ENCODE measurements around the gene SIM1. TPM values are rescaled to one million over a fixed set of nuclear protein-coding genes. Genes with fewer than 3 reads are reported as not detected.

Gene SIM1, protein sequence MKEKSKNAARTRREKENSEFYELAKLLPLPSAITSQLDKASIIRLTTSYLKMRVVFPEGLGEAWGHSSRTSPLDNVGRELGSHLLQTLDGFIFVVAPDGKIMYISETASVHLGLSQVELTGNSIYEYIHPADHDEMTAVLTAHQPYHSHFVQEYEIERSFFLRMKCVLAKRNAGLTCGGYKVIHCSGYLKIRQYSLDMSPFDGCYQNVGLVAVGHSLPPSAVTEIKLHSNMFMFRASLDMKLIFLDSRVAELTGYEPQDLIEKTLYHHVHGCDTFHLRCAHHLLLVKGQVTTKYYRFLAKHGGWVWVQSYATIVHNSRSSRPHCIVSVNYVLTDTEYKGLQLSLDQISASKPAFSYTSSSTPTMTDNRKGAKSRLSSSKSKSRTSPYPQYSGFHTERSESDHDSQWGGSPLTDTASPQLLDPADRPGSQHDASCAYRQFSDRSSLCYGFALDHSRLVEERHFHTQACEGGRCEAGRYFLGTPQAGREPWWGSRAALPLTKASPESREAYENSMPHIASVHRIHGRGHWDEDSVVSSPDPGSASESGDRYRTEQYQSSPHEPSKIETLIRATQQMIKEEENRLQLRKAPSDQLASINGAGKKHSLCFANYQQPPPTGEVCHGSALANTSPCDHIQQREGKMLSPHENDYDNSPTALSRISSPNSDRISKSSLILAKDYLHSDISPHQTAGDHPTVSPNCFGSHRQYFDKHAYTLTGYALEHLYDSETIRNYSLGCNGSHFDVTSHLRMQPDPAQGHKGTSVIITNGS
- total RNA-seq (1 to 10 TPM in 1 of 2 donors, under 1 TPM in 1; 0.50 to 1.2 TPM), polyA plus RNA-seq (ENCODE audit: insufficient read length in 2 of 2) (under 1 TPM; 0.36 to 0.59 TPM)
- long read RNA-seq, donor 1, result 0 reads
- long read RNA-seq, donor 2, result 0 reads
- long read RNA-seq, donor 3, result 0 reads
- long read RNA-seq, donor 4, result 0 reads

DNA sequence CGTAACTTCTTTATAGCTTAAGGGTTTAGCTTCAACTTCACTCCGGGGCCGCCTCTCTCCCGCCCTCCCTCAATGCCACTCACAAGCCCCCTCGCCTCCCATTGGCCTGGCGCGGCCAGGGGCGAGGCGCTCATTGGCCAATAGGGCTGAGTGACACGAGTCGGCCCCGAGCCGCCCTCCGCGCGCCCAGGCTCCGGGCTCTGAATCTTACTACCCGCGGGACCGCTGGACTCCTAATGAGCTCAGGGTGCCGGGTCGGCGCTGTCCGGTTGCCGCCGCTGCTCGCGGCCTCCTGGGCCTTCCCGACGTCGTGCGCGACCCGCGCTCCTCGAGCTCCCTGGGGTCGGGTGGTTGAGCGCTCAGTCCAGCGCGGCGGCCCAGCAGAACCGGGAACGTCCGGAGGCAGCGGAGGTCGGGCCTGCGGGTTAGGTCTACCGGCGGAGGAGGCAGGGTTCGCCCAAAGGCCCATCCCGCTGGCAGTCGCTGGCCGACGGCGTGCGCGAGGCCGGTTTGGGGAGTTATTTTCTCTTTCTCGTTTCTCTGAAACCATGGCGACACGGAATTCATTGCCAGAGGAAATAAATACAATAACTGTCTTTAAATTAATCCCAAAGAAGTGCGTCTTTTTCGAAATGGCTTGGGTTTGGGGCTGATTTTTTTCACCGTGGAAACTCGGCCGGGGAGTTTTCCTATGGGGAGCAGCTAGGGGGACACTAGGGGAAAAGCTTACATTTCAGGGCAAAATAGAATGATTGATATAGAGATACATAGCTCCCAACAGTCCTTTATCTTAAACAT lies at the start of gene SIM1:
Gene SIM1, minus strand, starts transcription at position 19 of the 798 bp plus-strand sequence. CDS start 1,453 bp downstream, outside the sequence.
- no peaks in the 10 kb centered on the region for H3K36me3 ChIP-seq (ENCODE audit: control insufficient read depth, insufficient read depth, low read length)
- under 1% methylated on average over 50 of the region's 66 CpGs for WGBS (ENCODE audit: insufficient coverage)
- H3K4me1 ChIP-seq (ENCODE audit: control insufficient read depth, insufficient read depth, low read length), result peaks cover 36% of the 10 kb centered on the region
- DNase-seq (ENCODE audit: low read depth in 4 of 6, low spot score in 6 of 6), result peak in 2 of 6 donors; percentile 81 to 91
- H3K9me3 ChIP-seq (ENCODE audit: control insufficient read depth, insufficient read depth, low read length), result peaks cover 3% of the 10 kb centered on the region
- peaks cover 100% of the 10 kb centered on the region for H3K27me3 ChIP-seq (ENCODE audit: control insufficient read depth, insufficient read depth, low read length)
- H3K27ac ChIP-seq (ENCODE audit: low read depth, low read length), result no peak within 1 kb of the TSS
- H3K4me3 ChIP-seq (ENCODE audit: low read depth, low read length), result peak within 1 kb of the TSS; percentile 31

DNA sequence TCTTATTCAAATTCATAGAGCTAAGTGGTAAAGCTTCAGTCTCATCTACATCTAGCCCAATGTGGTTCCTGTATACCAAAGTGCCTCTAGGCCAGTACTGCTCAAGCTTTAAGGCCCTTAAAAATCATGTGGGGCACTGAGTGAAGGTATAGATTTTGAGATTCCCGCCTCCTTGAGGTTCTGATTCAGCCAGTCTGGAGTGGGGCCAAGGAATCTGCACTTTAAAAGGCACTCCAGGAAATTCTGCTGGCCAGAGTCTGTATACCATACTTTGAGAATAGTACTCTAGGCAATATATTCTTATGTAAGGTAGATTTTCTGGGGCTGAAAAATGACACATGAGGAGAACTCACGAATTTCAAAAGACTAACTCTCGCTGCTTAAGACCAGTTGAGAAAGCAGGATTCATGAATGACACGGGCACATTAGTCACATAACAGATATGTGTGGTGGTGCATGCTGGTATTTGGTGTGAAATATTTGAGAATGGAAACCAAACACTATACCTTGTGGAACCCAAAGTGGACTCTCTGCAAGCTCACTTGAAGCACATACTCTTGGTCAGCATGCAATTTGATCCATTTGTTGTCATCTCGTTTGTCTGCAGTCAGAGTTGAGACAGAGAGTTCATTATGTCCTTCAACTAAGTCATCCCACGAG lies 47.6 kb upstream of the SIM1 start:
- H3K27ac ChIP-seq (ENCODE audit: low read depth, low read length), result no peak overlapping the region
- H3K36me3 ChIP-seq (ENCODE audit: control insufficient read depth, insufficient read depth, low read length), result peaks cover 7% of the 10 kb centered on the region
- H3K4me1 ChIP-seq (ENCODE audit: control insufficient read depth, insufficient read depth, low read length), result no peaks in the 10 kb centered on the region
- WGBS (ENCODE audit: insufficient coverage), result 90% methylated on average over 3 of the region's 6 CpGs
- H3K27me3 ChIP-seq (ENCODE audit: control insufficient read depth, insufficient read depth, low read length), result no peaks in the 10 kb centered on the region
- H3K4me3 ChIP-seq (ENCODE audit: low read depth, low read length), result no peak overlapping the region
- no peaks in the 10 kb centered on the region for H3K9me3 ChIP-seq (ENCODE audit: control insufficient read depth, insufficient read depth, low read length)
- no peak for DNase-seq (ENCODE audit: low read depth in 4 of 6, low spot score in 6 of 6)

DNA sequence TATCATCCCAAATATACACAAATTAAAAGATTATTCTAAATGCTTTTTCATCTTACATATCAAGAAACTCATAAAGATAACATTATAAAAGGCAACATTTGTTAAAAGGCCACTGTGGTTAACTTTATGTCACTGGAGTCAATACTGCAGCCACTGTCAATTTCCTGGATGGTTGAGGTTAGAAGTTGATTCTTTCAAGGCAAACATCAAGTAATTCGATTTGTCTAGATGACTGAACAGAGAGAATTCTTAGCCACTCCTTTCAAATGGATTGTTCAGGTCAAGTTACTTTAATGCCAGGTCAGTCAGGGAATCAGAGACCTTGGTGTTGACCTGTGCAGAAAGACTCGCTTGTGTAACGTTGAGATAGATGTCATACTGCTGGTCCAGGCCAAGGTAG lies 44.4 kb upstream of the SIM1 start:
- Histone ChIP-seq H3K4me1 (ENCODE audit: control insufficient read depth, insufficient read depth, low read length) (no peaks in the 10 kb centered on the region), H3K4me3 (ENCODE audit: low read depth, low read length) (no peak overlapping the region), H3K9me3 (ENCODE audit: control insufficient read depth, insufficient read depth, low read length) (no peaks in the 10 kb centered on the region), H3K27ac (ENCODE audit: low read depth, low read length) (no peak overlapping the region), H3K36me3 (ENCODE audit: control insufficient read depth, insufficient read depth, low read length) (peaks cover 7% of the 10 kb centered on the region), H3K27me3 (ENCODE audit: control insufficient read depth, insufficient read depth, low read length) (no peaks in the 10 kb centered on the region)
- DNase-seq (ENCODE audit: low read depth in 4 of 6, low spot score in 6 of 6), result no peak
- WGBS (ENCODE audit: insufficient coverage), result no CpG with 5 or more reads among the region's 3 CpGs

DNA sequence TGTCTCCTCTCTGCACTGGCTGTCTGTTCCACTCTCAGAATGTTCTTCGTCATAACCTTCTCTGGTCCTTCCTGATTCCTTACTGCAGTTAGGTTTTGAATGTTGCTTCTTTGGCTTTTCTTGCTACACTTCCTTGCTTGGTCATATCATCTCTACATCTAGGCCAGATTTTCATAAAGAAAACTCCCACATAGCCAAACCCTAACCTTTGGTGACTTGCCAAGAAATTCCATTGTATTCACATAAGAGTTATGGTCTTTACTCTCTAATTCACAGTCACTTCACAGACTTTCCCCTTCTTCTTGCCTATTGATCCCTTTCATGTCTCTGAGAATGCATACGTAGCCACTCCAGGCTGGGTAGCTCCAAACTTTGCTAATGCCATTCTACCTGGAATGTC lies 41.9 kb upstream of the SIM1 start:
- Histone ChIP-seq H3K27me3 (ENCODE audit: control insufficient read depth, insufficient read depth, low read length) (no peaks in the 10 kb centered on the region), H3K4me1 (ENCODE audit: control insufficient read depth, insufficient read depth, low read length) (no peaks in the 10 kb centered on the region), H3K4me3 (ENCODE audit: low read depth, low read length) (no peak overlapping the region), H3K36me3 (ENCODE audit: control insufficient read depth, insufficient read depth, low read length) (peaks cover 7% of the 10 kb centered on the region), H3K27ac (ENCODE audit: low read depth, low read length) (no peak overlapping the region), H3K9me3 (ENCODE audit: control insufficient read depth, insufficient read depth, low read length) (no peaks in the 10 kb centered on the region)
- no peak for DNase-seq (ENCODE audit: low read depth in 4 of 6, low spot score in 6 of 6)
- WGBS (ENCODE audit: insufficient coverage), result 83% methylated on average over 2 of the region's 2 CpGs

DNA sequence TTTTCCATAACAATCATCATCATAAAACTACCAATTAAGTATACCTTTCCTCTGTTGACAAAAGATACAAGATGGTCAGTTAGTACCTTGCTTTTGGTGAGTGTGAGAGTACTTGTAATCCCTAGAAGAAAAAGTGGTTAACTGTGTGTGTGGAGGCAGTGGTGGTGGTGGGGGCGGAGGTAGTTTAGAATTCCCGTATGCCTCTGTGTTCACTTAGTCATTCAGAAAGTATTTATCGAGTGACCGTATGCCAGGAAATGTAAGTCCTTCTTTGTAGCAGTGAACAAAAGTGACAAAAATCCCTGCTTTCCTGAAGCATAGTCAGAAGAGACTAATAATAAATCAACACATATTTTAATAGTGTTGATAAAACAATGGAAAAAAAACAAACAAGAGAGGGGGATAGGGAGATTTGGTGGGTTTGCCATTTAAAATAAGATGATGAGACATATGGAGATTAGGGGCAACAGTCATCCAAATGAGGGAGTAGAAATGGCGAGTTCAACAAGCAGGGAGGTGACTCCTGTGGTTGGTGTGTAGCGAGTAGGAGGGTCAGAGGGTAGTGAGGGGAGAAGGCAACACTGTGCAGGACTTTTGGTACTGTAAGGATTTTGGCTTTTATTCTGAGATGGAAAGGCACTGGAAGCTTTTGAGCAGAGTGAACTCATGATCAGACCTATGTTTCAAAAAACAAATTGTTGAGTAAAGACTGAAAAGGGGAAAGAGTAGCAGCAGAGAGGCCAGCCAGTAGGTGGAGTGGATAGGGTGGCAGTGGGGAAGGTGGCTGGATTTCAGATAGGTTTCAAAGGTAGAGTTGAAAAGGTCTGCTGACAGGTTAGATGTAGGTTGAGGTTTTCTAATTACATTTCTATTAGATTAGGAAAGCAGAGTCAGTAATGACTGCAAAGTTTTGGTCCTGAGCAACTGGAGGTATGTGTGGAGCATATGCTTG lies 40.3 kb upstream of the SIM1 start:
- no peak for DNase-seq (ENCODE audit: low read depth in 4 of 6, low spot score in 6 of 6)
- Histone ChIP-seq H3K9me3 (ENCODE audit: control insufficient read depth, insufficient read depth, low read length) (no peaks in the 10 kb centered on the region), H3K36me3 (ENCODE audit: control insufficient read depth, insufficient read depth, low read length) (peaks cover 4% of the 10 kb centered on the region), H3K4me3 (ENCODE audit: low read depth, low read length) (no peak overlapping the region), H3K27ac (ENCODE audit: low read depth, low read length) (no peak overlapping the region), H3K4me1 (ENCODE audit: control insufficient read depth, insufficient read depth, low read length) (no peaks in the 10 kb centered on the region), H3K27me3 (ENCODE audit: control insufficient read depth, insufficient read depth, low read length) (no peaks in the 10 kb centered on the region)
- 87% methylated on average over 4 of the region's 6 CpGs for WGBS (ENCODE audit: insufficient coverage)

DNA sequence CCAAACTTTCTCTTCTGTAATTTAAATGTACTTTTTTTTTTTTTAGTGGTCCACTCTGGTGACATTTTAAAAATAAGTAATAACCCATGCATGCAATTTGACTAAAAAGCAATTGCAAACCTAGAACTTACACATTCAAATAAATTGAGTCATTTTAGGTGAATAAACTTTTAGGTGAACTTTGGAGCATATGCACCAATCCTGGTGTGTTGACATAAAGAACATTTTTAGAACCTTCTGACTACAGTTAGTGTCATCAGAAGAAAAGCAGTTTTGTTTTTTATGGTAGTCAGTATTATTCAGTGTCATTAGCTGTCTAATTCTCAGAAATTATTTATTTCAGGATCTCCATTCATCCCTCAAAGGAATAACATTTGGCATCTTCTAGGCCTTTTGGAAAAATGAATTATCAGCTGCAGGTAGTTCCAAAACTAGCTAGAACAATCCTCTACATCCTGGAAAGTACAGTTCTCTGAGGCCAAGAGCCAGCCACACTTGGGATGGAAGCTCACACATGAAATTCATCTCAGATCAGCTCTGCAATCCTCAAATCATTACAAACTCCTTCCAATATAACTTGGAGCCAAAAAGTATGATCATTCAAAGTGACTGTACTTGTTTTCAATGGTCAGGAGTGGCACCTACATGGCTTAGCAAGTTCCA lies 38.5 kb upstream of the SIM1 start:
- Histone ChIP-seq H3K27ac (ENCODE audit: low read depth, low read length) (no peak overlapping the region), H3K4me1 (ENCODE audit: control insufficient read depth, insufficient read depth, low read length) (no peaks in the 10 kb centered on the region), H3K9me3 (ENCODE audit: control insufficient read depth, insufficient read depth, low read length) (no peaks in the 10 kb centered on the region), H3K4me3 (ENCODE audit: low read depth, low read length) (no peak overlapping the region), H3K36me3 (ENCODE audit: control insufficient read depth, insufficient read depth, low read length) (no peaks in the 10 kb centered on the region), H3K27me3 (ENCODE audit: control insufficient read depth, insufficient read depth, low read length) (no peaks in the 10 kb centered on the region)
- no peak for DNase-seq (ENCODE audit: low read depth in 4 of 6, low spot score in 6 of 6)

DNA sequence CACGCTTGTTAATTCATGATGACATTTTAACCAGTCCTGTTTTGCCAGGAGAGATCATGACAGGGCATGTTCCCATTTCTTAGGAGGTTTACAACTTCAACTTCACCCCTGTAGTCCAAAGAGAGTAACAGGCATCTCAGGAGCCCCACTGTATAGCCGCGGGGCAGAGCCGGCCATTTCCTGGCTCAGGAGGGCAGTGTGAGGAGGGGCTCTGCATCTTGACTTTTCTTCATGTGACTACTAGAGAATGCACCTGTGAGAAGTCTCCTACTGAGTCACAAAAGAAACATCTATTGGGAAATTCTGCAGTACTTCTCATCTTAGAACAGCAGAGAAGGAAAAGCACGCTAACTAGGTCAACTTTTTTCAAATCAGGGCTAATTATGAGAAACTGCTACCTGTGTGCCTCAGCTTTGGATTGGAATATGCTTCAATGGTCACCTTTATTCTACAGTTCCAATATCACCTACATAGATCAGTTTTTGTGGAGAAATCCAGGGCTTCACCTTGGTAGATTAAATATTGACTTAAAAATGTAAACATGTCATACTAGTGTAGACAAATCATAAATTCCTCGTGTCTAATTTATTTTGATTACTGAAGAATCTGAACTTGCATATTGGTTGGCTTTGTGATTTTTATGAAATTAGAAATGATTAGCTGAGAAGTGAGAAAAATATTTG lies 28.6 kb upstream of the SIM1 start:
- no peaks in the 10 kb centered on the region for H3K9me3 ChIP-seq (ENCODE audit: control insufficient read depth, insufficient read depth, low read length)
- no peaks in the 10 kb centered on the region for H3K36me3 ChIP-seq (ENCODE audit: control insufficient read depth, insufficient read depth, low read length)
- H3K4me3 ChIP-seq (ENCODE audit: low read depth, low read length), result no peak overlapping the region
- no peak overlapping the region for H3K27ac ChIP-seq (ENCODE audit: low read depth, low read length)
- H3K4me1 ChIP-seq (ENCODE audit: control insufficient read depth, insufficient read depth, low read length), result no peaks in the 10 kb centered on the region
- H3K27me3 ChIP-seq (ENCODE audit: control insufficient read depth, insufficient read depth, low read length), result no peaks in the 10 kb centered on the region
- no peak for DNase-seq (ENCODE audit: low read depth in 4 of 6, low spot score in 6 of 6)
- 100% methylated on average over 1 of the region's 6 CpGs for WGBS (ENCODE audit: insufficient coverage)

All from spinal cord (tissue), 10 donors.